Common myeloid progenitor, CD34-positive (primary cell): ENCODE results near the gene C1orf50.

Source experiments
- CTCF ChIA-PET: fragments of 350-600 bp; sonication (Branson Sonifier 250); formaldehyde crosslinking; loops from one replicate; lab custom pipeline; 2021; ENCODE audit warnings: antibody characterized with exemption; lab: Charles Lee
- POLR2A ChIA-PET: fragments of 350-600 bp; sonication (Branson Sonifier 250); formaldehyde crosslinking; loops from one replicate; lab custom pipeline; 2021; ENCODE audit warnings: antibody characterized with exemption; lab: Charles Lee
- DNase-seq, 3 donors: peaks; one replicate each; pipeline versions ENCODE4 v3.0.0 to v3.0.0-alpha.2; 2013
- H3K27ac ChIP-seq, 2 experiments: 1 replicate in 1 of 2; 2 replicates in 1 of 2; pipeline ENCODE4 v1.7.0; 2013; ENCODE audit warnings: inconsistent platforms in 2 of 2, low read length in 2 of 2, mild to moderate bottlenecking in 2 of 2, low read depth in 1 of 2, moderate library complexity in 1 of 2; ENCODE audit not compliant: severe bottlenecking in 2 of 2, insufficient read depth in 1 of 2, poor library complexity in 1 of 2
- H3K27me3 ChIP-seq, 5 experiments: replicated peaks in 2 of 5; 1 replicate in 3 of 5; 2 replicates in 2 of 5; pipeline versions ENCODE4 v1.6.1 to v1.7.0; 2013; ENCODE audit warnings: low read length in 4 of 5, mild to moderate bottlenecking in 2 of 5, moderate library complexity in 2 of 5, inconsistent platforms in 1 of 5; ENCODE audit not compliant: insufficient read depth in 5 of 5, control insufficient read depth in 4 of 5
- H3K36me3 ChIP-seq, 4 experiments: 1 replicate in 2 of 4; 2 replicates in 2 of 4; pipeline versions ENCODE4 v1.6.1 to v1.7.0; 2013; ENCODE audit warnings: low read length in 3 of 4, control low read depth in 1 of 4, mild to moderate bottlenecking in 1 of 4; ENCODE audit not compliant: control insufficient read depth in 4 of 4, insufficient read depth in 4 of 4
- H3K4me1 ChIP-seq, 4 experiments: 1 replicate in 3 of 4; 2 replicates in 1 of 4; pipeline versions ENCODE4 v1.6.1 to v1.7.1; 2013; ENCODE audit warnings: low read length in 3 of 4, mild to moderate bottlenecking in 3 of 4, control low read depth in 1 of 4, inconsistent platforms in 1 of 4, moderate library complexity in 1 of 4; ENCODE audit not compliant: control insufficient read depth in 4 of 4, insufficient read depth in 4 of 4; ENCODE audit errors: control extremely low read depth in 1 of 4
- H3K4me3 ChIP-seq, 7 experiments: 1 replicate in 4 of 7; 2 replicates in 3 of 7; pipeline versions ENCODE4 v1.5.1 to v1.7.0; 2013; ENCODE audit warnings: mild to moderate bottlenecking in 7 of 7, low read length in 6 of 7, moderate library complexity in 6 of 7, inconsistent platforms in 2 of 7, low read depth in 2 of 7, control low read depth in 1 of 7; ENCODE audit not compliant: insufficient read depth in 4 of 7, control insufficient read depth in 1 of 7; ENCODE audit errors: extremely low read depth in 1 of 7
- H3K9me3 ChIP-seq, 5 experiments: 1 replicate in 4 of 5; 2 replicates in 1 of 5; pipeline versions ENCODE4 v1.6.1 to v1.7.1; 2013; ENCODE audit warnings: low read length in 4 of 5, mild to moderate bottlenecking in 2 of 5, inconsistent platforms in 1 of 5, low read depth in 1 of 5, moderate library complexity in 1 of 5; ENCODE audit not compliant: control insufficient read depth in 4 of 5, insufficient read depth in 2 of 5; ENCODE audit errors: control extremely low read depth in 1 of 5
- WGBS: methylation state at CpG from one replicate; pipeline ENCODE4 v1.1.5; 2013; ENCODE audit not compliant: insufficient coverage; 5-methylcytosine and 5-hydroxymethylcytosine counted together

The C1orf50 gene

DNA sequence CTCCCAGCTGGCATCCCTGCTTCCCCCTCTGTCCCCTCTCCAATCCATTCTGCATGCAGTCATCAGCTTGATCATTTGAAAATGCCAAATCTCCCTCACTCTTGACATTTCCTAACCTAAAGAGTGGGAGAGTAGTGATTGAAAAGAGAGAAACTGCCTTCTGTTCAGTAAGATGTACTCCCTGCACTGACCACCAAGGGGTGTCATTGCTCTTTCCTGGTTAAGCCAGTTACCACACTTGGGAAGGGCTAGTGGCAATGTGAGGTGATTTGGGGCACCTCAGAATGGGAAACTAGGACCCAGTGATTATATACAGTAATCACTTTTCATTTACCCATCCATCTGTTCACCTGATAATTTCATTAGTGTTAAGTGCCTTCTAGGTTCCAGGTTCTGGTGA, 10.8 kb downstream of the C1orf50 start:
- Histone ChIP-seq H3K27ac (no peak overlapping the region), H3K4me1 (no peaks in the 10 kb centered on the region), H3K36me3 (peaks cover 25 to 69% (median 48%) of the 10 kb centered on the region in 4 experiments), H3K27me3 (no peaks in the 10 kb centered on the region), H3K4me3 (no peak overlapping the region), H3K9me3 (peaks cover 0 to 1% (median 0%) of the 10 kb centered on the region in 5 experiments)
- CTCF ChIA-PET, result interaction anchor here (0.7 to 8.8 kb wide), 23 partner anchors 9 to 637 kb away, joined by 3 to 106 read pairs (median 4); partner anchors contain the start of genes C1orf50 and P3H1
- DNase-seq, result peak in 2 of 3 donors; percentile 52 to 61
- POLR2A ChIA-PET, result no interaction called here

DNA sequence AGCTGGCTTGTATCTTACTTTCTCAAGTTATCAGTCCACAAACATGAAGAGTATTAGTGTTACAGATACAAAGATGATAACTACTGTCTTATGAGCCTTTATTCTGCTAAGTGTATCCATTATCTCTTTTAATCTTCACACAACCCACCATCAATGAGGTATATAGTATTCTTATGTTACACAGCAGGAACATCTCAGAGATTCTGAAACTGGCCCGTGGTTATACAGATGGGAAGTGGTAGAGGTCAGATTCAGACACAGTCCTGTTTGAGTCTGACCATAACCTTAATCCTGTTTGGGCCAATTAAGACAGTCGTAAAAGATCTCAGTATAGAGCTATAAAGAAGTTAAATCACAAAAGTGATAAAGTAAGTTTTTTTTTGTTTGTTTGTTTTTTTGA, 12.7 kb downstream of the C1orf50 start:
- peaks cover 0 to 4% (median 1%) of the 10 kb centered on the region in 4 experiments for H3K4me1 ChIP-seq
- DNase-seq, result no peak
- ChIA-PET CTCF (interaction anchor here (1.2 to 8.8 kb wide), 5 partner anchors 8 to 295 kb away, joined by 3 to 106 read pairs (median 5); no protein-coding TSS in a partner anchor), POLR2A (no interaction called here)
- H3K27ac ChIP-seq, result no peak overlapping the region
- H3K9me3 ChIP-seq, result peaks cover 0 to 1% (median 0%) of the 10 kb centered on the region in 5 experiments
- peaks cover 25 to 62% (median 40%) of the 10 kb centered on the region in 4 experiments for H3K36me3 ChIP-seq
- 100% methylated on average over 2 of the region's 2 CpGs for WGBS
- no peaks in the 10 kb centered on the region for H3K27me3 ChIP-seq
- no peak overlapping the region for H3K4me3 ChIP-seq

DNA sequence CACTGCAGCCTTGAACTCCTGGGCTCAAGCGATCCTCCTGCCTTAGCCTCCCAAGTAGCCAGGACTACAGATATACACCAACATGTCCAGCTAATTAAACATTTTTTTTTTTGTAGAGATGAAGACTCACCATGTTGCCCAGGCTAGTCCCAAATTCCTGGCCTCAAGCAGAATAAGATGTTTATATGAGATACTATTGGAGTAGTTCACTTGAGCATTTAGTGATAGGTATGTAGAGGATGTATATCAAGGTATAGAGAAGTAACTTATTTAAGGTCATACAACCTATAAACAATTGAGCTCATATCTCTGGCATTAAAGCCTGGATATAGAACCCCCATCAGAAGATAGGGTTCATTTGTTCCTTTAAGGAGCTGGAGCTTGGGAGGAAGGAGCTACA, 13.1 kb downstream of the C1orf50 start:
- H3K36me3 ChIP-seq, result peaks cover 22 to 57% (median 38%) of the 10 kb centered on the region in 4 experiments

DNA sequence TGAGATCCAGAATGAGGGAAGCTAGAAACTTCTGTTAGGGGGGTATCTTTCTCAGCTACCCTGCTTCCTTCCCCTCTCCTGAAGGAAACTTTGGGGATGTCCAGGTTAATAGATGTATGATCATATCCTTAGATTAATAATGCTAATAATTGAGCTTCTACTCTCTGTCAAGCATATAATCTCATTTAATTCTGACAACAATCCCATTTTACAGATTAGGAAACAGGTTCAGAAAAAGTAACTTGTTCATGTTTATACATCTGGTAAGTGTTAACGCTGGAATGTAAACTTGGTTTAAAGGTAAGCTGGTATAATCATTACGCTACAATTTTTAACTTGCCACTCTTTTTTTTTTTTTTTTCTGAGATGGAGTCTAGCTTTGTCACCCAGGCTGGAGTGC, 16.0 kb downstream of the C1orf50 start:
- DNase-seq, result no peak
- H3K4me1 ChIP-seq, result peaks cover 0 to 14% (median 12%) of the 10 kb centered on the region in 4 experiments
- CTCF ChIA-PET, result interaction anchor here (1.0 to 8.8 kb wide), 6 partner anchors 10 to 291 kb away, joined by 3 to 106 read pairs (median 4); no protein-coding TSS in a partner anchor
- H3K4me3 ChIP-seq, result no peak overlapping the region
- H3K27me3 ChIP-seq, result no peaks in the 10 kb centered on the region
- no CpG with 5 or more reads among the region's 2 CpGs for WGBS
- POLR2A ChIA-PET, result no interaction called here
- peaks cover 5 to 29% (median 15%) of the 10 kb centered on the region in 4 experiments for H3K36me3 ChIP-seq
- H3K27ac ChIP-seq, result no peak overlapping the region
- H3K9me3 ChIP-seq, result no peaks in the 10 kb centered on the region

More for the DNA sequence above, 13.1 kb downstream of the C1orf50 start:
- Histone ChIP-seq H3K4me3 (no peak overlapping the region), H3K9me3 (peaks cover 0 to 1% (median 0%) of the 10 kb centered on the region in 5 experiments), H3K4me1 (peaks cover 0 to 8% (median 6%) of the 10 kb centered on the region in 4 experiments), H3K27me3 (no peaks in the 10 kb centered on the region), H3K27ac (no peak overlapping the region)
- no CpG with 5 or more reads among the region's 1 CpG for WGBS
- no peak for DNase-seq
- ChIA-PET POLR2A (no interaction called here), CTCF (interaction anchor here (1.2 to 8.8 kb wide), 4 partner anchors 8 to 294 kb away, joined by 3 to 106 read pairs (median 14); no protein-coding TSS in a partner anchor)

DNA sequence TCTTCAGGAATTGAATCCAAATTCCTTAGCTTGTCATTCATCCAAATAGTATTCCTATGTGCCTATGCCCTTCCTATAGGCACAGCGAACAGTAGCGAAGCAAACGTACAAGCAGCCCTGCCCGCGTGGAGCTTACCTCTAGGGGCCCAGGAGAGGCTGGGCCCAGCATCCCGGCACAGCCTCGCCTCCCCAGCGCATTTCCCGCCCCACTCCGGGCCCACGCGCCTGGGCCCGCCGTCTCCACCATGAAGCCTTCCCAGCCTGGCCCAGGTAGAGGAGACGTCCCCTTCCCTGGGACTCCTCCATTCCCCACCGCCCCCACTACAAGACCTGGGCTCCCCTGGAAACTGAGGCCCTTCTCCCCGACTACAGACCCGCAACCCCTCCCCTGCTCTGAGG, 17.5 kb downstream of the C1orf50 start:
- H3K9me3 ChIP-seq, result no peaks in the 10 kb centered on the region
- DNase-seq, result no peak
- peaks cover 5 to 22% (median 11%) of the 10 kb centered on the region in 4 experiments for H3K36me3 ChIP-seq
- H3K4me1 ChIP-seq, result peaks cover 0 to 14% (median 12%) of the 10 kb centered on the region in 4 experiments
- no peak overlapping the region for H3K27ac ChIP-seq
- H3K27me3 ChIP-seq, result no peaks in the 10 kb centered on the region
- POLR2A ChIA-PET, result no interaction called here
- H3K4me3 ChIP-seq, result peak overlapping the region in 3 of 7 experiments; percentile 25 to 71 (median 61)
- WGBS, result 97% methylated on average over 15 of the region's 18 CpGs
- CTCF ChIA-PET, result interaction anchor here (1.2 to 1.4 kb wide), 3 partner anchors 8 to 289 kb away, joined by 4 read pairs; no protein-coding TSS in a partner anchor

DNA sequence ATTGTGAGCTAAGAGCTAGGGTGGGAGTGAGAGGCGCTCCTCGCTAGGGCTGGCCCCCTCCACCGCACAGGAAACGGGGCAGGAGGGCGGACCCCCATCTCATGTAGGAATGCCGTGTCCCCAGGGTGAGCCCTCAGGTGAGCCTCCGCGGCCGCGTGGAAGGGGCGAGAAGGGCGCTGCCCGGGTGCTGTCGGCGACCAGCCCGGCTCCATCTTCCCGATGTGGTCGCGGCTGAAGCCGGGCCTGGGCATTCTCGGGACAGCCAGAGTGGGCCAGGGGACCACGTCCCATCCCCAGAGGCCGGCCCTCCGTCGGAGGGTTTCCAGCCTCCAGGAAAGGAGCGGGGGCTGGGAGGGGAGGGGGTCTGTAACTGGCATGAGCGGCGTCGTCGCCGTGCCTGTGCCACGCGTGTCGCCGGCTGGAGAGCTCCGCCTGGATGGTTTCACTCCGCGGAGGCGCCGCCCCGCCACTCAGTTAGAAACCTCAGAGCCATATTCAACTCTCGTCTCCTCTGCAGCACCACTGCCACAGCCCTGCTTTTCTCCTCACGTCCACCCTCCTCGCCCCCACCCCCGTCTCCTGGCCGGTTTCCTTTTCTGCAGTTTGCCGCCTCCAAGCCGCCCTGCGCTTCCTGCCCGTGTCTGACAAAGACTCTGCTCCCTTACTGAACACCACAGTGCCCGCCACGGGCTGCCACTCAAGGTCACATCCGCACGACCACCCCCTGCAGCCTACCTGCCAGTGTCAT, 18.1 kb downstream of the C1orf50 start, which contains the start of gene TMEM269:
TSS of gene TMEM269 (plus strand) at position 46 of the 748 bp plus-strand sequence. CDS start 4,903 bp downstream, outside the sequence.
- H3K36me3 ChIP-seq, result peaks cover 5 to 20% (median 11%) of the 10 kb centered on the region in 4 experiments

More for the DNA sequence above, 18.1 kb downstream of the C1orf50 start, which contains the start of gene TMEM269:
- Histone ChIP-seq H3K27ac (no peak within 1 kb of the TSS), H3K27me3 (no peaks in the 10 kb centered on the region), H3K4me3 (peak within 1 kb of the TSS in 5 of 7 experiments; percentile 25 to 71 (median 61)), H3K4me1 (peaks cover 0 to 14% (median 12%) of the 10 kb centered on the region in 4 experiments), H3K9me3 (no peaks in the 10 kb centered on the region)
- DNase-seq, result peak; percentile 29 to 78 (median 65)
- POLR2A ChIA-PET, result no interaction called here
- 15% methylated on average over 44 of the region's 54 CpGs for WGBS
- CTCF ChIA-PET, result interaction anchor here (1.2 kb wide), 1 partner anchor 14 kb away, joined by 4 read pairs; no protein-coding TSS in a partner anchor
